NCI-H748 (cell line): ENCODE measurements around the gene INPP5A.
"Not testable (repeated sequence)": the region's sequence is repeated elsewhere in the genome, so short reads cannot be mapped to it uniquely, and the experiment has no call there.

Experiments
- DNase-seq: peaks from one replicate; lab custom pipeline; 2025; ENCODE audit not compliant: unreplicated experiment; lab: John Stamatoyannopoulos, UW

INPP5A gene

GRCh38 chr10:132702601-132703418 is 165.2 kb downstream of the INPP5A start:
- DNase-seq = no peak

- no peak for DNase-seq
Measured at GRCh38 chr10:132703419-132704007, 165.9 kb downstream of the INPP5A start.

GRCh38 chr10:132704008-132704814 is 166.6 kb downstream of the INPP5A start:
- DNase-seq = no peak

GRCh38 chr10:132704815-132705064 is 167.2 kb downstream of the INPP5A start:
- DNase-seq = not testable (repeated sequence)

GRCh38 chr10:132705173-132705572 is 167.6 kb downstream of the INPP5A start:
- DNase-seq = no peak

GRCh38 chr10:132705943-132706342 is 168.4 kb downstream of the INPP5A start:
- DNase-seq = no peak

- no peak for DNase-seq
Measured at GRCh38 chr10:132706701-132707100, 169.1 kb downstream of the INPP5A start.

- no peak for DNase-seq
Measured at GRCh38 chr10:132707121-132707775, 169.7 kb downstream of the INPP5A start.

- no peak for DNase-seq
Measured at GRCh38 chr10:132707776-132708171, 170.2 kb downstream of the INPP5A start.

GRCh38 chr10:132708441-132708840 is 170.9 kb downstream of the INPP5A start:
- DNase-seq = no peak

GRCh38 chr10:132708936-132709335 is 171.3 kb downstream of the INPP5A start:
- DNase-seq = no peak

- DNase-seq = no peak
Measured at GRCh38 chr10:132709471-132709951, 171.9 kb downstream of the INPP5A start.

- DNase-seq = no peak
Measured at GRCh38 chr10:132710036-132710686, 172.6 kb downstream of the INPP5A start.

- no peak for DNase-seq
Measured at GRCh38 chr10:132710746-132711612, 173.4 kb downstream of the INPP5A start.

GRCh38 chr10:132711613-132712121 is 174.1 kb downstream of the INPP5A start:
- no peak for DNase-seq

GRCh38 chr10:132712291-132712690 is 174.7 kb downstream of the INPP5A start:
- no peak for DNase-seq

GRCh38 chr10:132712743-132713142 is 175.2 kb downstream of the INPP5A start:
- DNase-seq = no peak

- DNase-seq = no peak
Measured at GRCh38 chr10:132713421-132714095, 176.0 kb downstream of the INPP5A start.
